Thoracic aorta (tissue), 2 donors: ENCODE measurements around the gene SAMD14. TPM values are rescaled to one million over a fixed set of nuclear protein-coding genes. Genes with fewer than 3 reads are reported as not detected.

Experiments
- ATAC-seq: fragments of 150-250 bp; one replicate; pipeline ENCODE4 v1.8.0; 2017; ENCODE audit warnings: low read depth; ENCODE audit not compliant: insufficient number of reproducible peaks, low FRiP score
- DNase-seq: peaks from one replicate; pipeline ENCODE4 v3.0.0-alpha.2; 2020; ENCODE audit warnings: low spot score
- H3K27ac ChIP-seq, 2 donors: fragments of 200-600 bp; sonication (generic); 1 replicate in 1 of 2; 2 replicates in 1 of 2; pipeline ENCODE4 v1.5.1; 2016; ENCODE audit warnings: mild to moderate bottlenecking in 2 of 2, moderate library complexity in 2 of 2
- H3K27me3 ChIP-seq: fragments of 200-600 bp; sonication (generic); replicated peaks from 2 replicates; pipeline ENCODE4 v1.6.0; 2016; ENCODE audit warnings: mild to moderate bottlenecking; ENCODE audit not compliant: insufficient read depth
- H3K36me3 ChIP-seq: fragments of 200-600 bp; sonication (generic); one replicate; pipeline ENCODE4 v1.5.1; 2016
- H3K4me1 ChIP-seq, 2 donors: fragments of 200-600 bp; sonication (generic); 1 replicate in 1 of 2; 2 replicates in 1 of 2; pipeline versions ENCODE4 v1.5.1 to v1.6.0; 2016; ENCODE audit warnings: low read depth in 2 of 2, mild to moderate bottlenecking in 1 of 2; ENCODE audit not compliant: control insufficient read depth in 1 of 2
- H3K4me3 ChIP-seq: fragments of 200-600 bp; sonication (generic); 2 replicates; pipeline ENCODE4 v1.5.1; 2016; ENCODE audit warnings: mild to moderate bottlenecking
- H3K9me3 ChIP-seq: fragments of 200-600 bp; sonication (generic); 2 replicates; pipeline ENCODE4 v1.5.1; 2016
- total RNA-seq, 2 donors: library from RNA; depleted of rRNA; stranded (reverse); fragments of >200 nt; gene quantifications; one replicate each; pipeline versions ENCODE4 v1.1.0 to v1.2.3, GENCODE V29; 2016
- TF ChIP-seq, protein P1 (sequence below): fragments of 200-600 bp; sonication (generic); IDR thresholded peaks from one replicate; pipeline ENCODE4 v1.5.1; 2019; ENCODE audit warnings: antibody characterized with exemption

Gene SAMD14
- total RNA-seq, 2 donors from 2014 or later: 9.7 to 11.5 TPM

DNA sequence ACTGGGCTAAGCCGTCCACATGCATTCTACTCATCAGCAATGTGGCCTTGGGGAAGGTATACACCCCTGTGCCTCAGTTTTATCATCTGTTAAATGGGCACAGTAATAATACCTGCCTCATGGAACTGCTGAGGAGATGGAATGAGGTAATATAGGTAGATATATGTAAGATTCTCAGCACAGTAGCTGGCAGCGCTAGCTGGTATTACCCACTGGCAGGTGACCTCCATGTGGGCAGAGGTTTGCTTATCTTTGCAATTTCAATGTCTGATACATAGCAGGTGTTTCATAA, 34.7 kb upstream of the SAMD14 start:
- H3K27me3 ChIP-seq: no peaks in the 10 kb centered on the region
- no peaks in the 10 kb centered on the region for H3K9me3 ChIP-seq
- peaks cover 28 to 68% of the 10 kb centered on the region in 2 donors for H3K4me1 ChIP-seq
- TF ChIP-seq, protein P1, sequence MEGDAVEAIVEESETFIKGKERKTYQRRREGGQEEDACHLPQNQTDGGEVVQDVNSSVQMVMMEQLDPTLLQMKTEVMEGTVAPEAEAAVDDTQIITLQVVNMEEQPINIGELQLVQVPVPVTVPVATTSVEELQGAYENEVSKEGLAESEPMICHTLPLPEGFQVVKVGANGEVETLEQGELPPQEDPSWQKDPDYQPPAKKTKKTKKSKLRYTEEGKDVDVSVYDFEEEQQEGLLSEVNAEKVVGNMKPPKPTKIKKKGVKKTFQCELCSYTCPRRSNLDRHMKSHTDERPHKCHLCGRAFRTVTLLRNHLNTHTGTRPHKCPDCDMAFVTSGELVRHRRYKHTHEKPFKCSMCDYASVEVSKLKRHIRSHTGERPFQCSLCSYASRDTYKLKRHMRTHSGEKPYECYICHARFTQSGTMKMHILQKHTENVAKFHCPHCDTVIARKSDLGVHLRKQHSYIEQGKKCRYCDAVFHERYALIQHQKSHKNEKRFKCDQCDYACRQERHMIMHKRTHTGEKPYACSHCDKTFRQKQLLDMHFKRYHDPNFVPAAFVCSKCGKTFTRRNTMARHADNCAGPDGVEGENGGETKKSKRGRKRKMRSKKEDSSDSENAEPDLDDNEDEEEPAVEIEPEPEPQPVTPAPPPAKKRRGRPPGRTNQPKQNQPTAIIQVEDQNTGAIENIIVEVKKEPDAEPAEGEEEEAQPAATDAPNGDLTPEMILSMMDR: no peak
- no peak for DNase-seq
- H3K4me3 ChIP-seq: no peak overlapping the region
- no peaks in the 10 kb centered on the region for H3K36me3 ChIP-seq
- peak overlapping the region; percentile 93 to 99 for H3K27ac ChIP-seq
- ATAC-seq: no peak

DNA sequence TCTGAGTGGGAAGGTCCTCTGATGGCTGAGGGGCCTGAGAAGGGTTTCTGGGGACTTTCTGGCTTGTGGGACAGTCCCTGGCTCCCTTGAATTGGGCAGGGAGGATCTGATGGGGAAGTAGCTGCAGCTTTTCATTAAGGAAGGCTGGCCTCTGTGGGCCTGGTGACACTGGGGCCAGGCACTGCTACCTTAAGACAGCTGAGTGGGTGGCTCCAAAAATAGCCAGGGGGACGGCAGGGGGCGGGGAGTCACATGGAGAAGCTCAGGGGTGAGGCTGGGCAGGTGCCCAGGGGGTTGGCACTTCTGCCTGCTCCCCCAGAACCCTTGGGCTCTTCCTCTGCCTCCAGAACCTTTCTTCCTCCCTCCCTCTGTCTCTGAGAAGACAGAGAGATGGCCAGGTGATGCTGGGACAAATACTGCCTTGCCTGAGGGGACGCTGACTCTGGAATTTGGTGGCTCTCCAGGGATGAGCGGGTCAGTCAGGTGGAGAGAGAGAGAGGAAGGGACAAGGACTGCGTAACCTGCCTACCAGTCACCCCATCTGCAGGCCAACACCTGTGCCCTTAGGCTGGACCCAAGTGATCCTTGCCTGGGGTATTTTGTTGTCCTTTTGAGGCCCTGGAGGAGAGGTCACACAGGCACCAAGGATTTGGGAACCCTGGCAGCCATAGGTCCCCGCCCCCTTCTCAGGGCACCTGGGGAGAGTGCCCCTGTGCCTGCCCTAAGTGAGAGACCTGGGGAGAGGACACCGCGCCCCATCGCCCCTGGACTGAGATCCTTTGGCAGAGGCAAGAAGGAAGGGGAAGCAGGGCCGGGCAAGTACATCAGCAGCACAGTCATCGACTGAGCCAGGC, 34.1 kb upstream of the SAMD14 start:
- Histone ChIP-seq H3K4me3 (no peak overlapping the region), H3K9me3 (no peaks in the 10 kb centered on the region), H3K36me3 (no peaks in the 10 kb centered on the region), H3K27ac (peak overlapping the region in 1 of 2 donors; percentile 99), H3K4me1 (peaks cover 27 to 63% of the 10 kb centered on the region in 2 donors), H3K27me3 (no peaks in the 10 kb centered on the region)
- TF ChIP-seq, protein P1: no peak
- no peak for ATAC-seq
- DNase-seq: no peak

DNA sequence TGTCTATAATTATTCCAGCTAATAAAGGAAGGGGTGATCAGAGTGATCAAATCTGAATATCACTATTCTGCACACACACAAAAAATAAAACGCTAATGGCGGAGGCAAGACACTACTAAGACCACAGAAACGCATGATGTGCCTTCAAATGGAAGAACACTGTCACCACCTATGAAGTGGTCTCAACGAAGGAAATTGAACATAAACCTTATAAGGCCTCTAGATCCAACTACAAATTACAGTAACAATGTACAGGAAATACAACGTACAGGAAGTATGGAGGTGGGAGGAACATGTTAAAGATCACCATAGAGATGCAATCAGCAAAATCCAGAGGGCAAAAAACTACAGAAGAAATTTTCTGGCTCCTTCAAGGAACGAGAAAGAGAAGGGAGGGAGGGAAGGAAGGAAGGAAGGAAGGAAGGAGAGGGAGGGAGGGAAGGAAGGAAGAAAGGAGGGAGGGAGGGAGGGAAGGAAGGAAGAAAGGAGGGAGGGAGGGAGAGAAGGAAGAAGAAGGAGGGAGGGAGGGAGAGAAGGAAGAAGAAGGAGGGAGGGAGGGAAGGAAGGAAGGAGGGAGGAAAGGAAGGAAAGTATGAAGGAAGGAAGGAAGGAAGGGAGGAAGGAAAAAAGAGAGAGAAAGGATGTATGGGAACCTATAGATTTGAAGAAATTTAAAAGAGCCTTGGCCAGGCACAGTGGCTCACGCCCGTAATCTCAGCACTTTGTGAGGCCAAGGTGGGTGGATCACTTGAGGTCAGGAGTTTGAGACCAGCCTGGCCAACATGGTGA, 32.7 kb upstream of the SAMD14 start:
- TF ChIP-seq, protein P1: no peak
- ATAC-seq: no peak
- Histone ChIP-seq H3K4me1 (peaks cover 18 to 49% of the 10 kb centered on the region in 2 donors), H3K36me3 (no peaks in the 10 kb centered on the region), H3K27me3 (no peaks in the 10 kb centered on the region), H3K27ac (no peak overlapping the region), H3K9me3 (no peaks in the 10 kb centered on the region), H3K4me3 (no peak overlapping the region)
- no peak for DNase-seq

DNA sequence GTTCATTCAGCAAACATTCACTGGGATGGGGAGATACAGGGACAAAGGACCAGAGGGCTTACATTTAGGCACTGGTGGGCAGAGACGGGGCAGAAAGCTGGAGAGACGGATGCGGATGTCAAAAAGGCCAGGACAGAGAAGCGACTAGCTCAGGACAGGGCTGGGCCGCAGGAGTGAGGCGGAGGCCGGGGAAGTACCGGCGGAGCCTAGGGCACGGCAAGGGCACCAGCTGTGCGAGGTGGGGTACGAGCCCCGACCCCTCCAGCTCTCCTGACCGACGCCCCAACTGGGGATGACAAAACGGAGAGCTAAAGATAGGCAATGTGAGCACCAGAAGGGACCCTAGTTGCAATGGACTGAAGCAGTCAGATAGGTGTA, 31.9 kb upstream of the SAMD14 start:
- H3K4me1 ChIP-seq: peaks cover 13 to 41% of the 10 kb centered on the region in 2 donors
- no peak for ATAC-seq

More for the DNA sequence above, 31.9 kb upstream of the SAMD14 start:
- H3K9me3 ChIP-seq: no peaks in the 10 kb centered on the region
- H3K36me3 ChIP-seq: no peaks in the 10 kb centered on the region
- peak overlapping the region; percentile 34 to 72 for H3K27ac ChIP-seq
- no peaks in the 10 kb centered on the region for H3K27me3 ChIP-seq
- DNase-seq: no peak
- TF ChIP-seq, protein P1: no peak
- H3K4me3 ChIP-seq: peak overlapping the region; percentile 74
